ENCODE data around the gene AGPS. TPM values are rescaled to one million over a fixed set of nuclear protein-coding genes. Genes with fewer than 3 reads are reported as not detected.

Gene AGPS
- total RNA-seq, 1 experiment from 2014 or later, result 46.7 TPM

DNA sequence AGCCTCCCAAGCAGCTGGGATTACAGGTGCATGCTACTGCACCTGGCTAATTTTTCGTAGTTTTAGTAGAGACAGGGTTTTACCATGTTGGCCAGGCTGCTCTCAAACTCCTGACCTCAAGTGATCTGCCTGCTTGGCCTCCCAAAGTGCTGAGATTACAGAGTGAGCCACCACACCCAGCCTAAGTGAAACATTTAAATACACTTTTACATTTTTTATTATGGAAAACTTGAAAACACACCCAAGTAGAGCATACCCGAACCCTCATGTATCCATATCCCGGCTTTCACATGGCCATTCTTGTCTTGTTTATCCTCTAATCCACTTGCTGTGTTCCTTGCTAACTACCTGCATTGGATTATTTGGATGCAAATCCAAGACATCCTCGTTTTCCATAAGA, 13.2 kb upstream of the AGPS start:
- Histone ChIP-seq H3K4me1 (ENCODE audit: insufficient read depth, low read length, poor library complexity, severe bottlenecking) (no peaks in the 10 kb centered on the region), H3K4me3 (ENCODE audit: low read depth, low read length, poor library complexity, severe bottlenecking) (no peak overlapping the region), H3K27ac (ENCODE audit: low read depth, low read length, poor library complexity, severe bottlenecking) (no peak overlapping the region), H3K36me3 (ENCODE audit: insufficient read depth, low read length, poor library complexity, severe bottlenecking) (no peaks in the 10 kb centered on the region), H3K9me3 (ENCODE audit: low read depth, low read length, poor library complexity, severe bottlenecking) (no peaks in the 10 kb centered on the region), H3K27me3 (replicated peaks; ENCODE audit: insufficient read depth, low read depth, low read length, poor library complexity) (no peaks in the 10 kb centered on the region)
- CTCF ChIA-PET, result no interaction called here
- TF ChIP-seq EZH2 (IDR thresholded peaks at IDR 0.05; ENCODE audit: borderline replicate concordance, low read depth, low read length, poor library complexity, severe bottlenecking), result no peak
- TF ChIP-seq CTCF (conservative IDR thresholded peaks at IDR 0.05; ENCODE audit: low read depth, low read length), result no peak
- intact Hi-C loops (cut with micrococcal nuclease; ENCODE audit: unreplicated experiment), result no loop called here
- POLR2A ChIA-PET (ENCODE audit: low non-redundant PET), result no interaction called here
- BruUV-seq (replicated peaks), result no TSS peak
- DNase-seq (ENCODE audit: low spot score), result no peak

- CTCF ChIA-PET, result no interaction called here
- no peak overlapping the region for H3K27ac ChIP-seq (ENCODE audit: low read depth, low read length, poor library complexity, severe bottlenecking)
- no peak for DNase-seq (ENCODE audit: low spot score)
- no peaks in the 10 kb centered on the region for H3K9me3 ChIP-seq (ENCODE audit: low read depth, low read length, poor library complexity, severe bottlenecking)
- no TSS peak for BruUV-seq (replicated peaks)
- intact Hi-C loops (cut with micrococcal nuclease; ENCODE audit: unreplicated experiment), result no loop called here
- H3K4me3 ChIP-seq (ENCODE audit: low read depth, low read length, poor library complexity, severe bottlenecking), result no peak overlapping the region
- H3K27me3 ChIP-seq (replicated peaks; ENCODE audit: insufficient read depth, low read depth, low read length, poor library complexity), result no peaks in the 10 kb centered on the region
- H3K4me1 ChIP-seq (ENCODE audit: insufficient read depth, low read length, poor library complexity, severe bottlenecking), result no peaks in the 10 kb centered on the region
- TF ChIP-seq CTCF (conservative IDR thresholded peaks at IDR 0.05; ENCODE audit: low read depth, low read length) (no peak), EZH2 (IDR thresholded peaks at IDR 0.05; ENCODE audit: borderline replicate concordance, low read depth, low read length, poor library complexity, severe bottlenecking) (no peak)
- H3K36me3 ChIP-seq (ENCODE audit: insufficient read depth, low read length, poor library complexity, severe bottlenecking), result no peaks in the 10 kb centered on the region
- POLR2A ChIA-PET (ENCODE audit: low non-redundant PET), result no interaction called here
Observed at GRCh38 chr2:177380181-177380580, 12.4 kb upstream of the AGPS start.

GRCh38 chr2:177383935-177384334, 8.6 kb upstream of the AGPS start:
- ChIA-PET CTCF (no interaction called here), POLR2A (ENCODE audit: low non-redundant PET) (no interaction called here)
- H3K4me1 ChIP-seq (ENCODE audit: insufficient read depth, low read length, poor library complexity, severe bottlenecking), result no peaks in the 10 kb centered on the region
- TF ChIP-seq CTCF (conservative IDR thresholded peaks at IDR 0.05; ENCODE audit: low read depth, low read length), result no peak
- no peak for TF ChIP-seq EZH2 (IDR thresholded peaks at IDR 0.05; ENCODE audit: borderline replicate concordance, low read depth, low read length, poor library complexity, severe bottlenecking)
- DNase-seq (ENCODE audit: low spot score), result no peak
- H3K36me3 ChIP-seq (ENCODE audit: insufficient read depth, low read length, poor library complexity, severe bottlenecking), result no peaks in the 10 kb centered on the region
- H3K27me3 ChIP-seq (replicated peaks; ENCODE audit: insufficient read depth, low read depth, low read length, poor library complexity), result no peaks in the 10 kb centered on the region
- BruUV-seq (replicated peaks), result no TSS peak
- H3K27ac ChIP-seq (ENCODE audit: low read depth, low read length, poor library complexity, severe bottlenecking), result no peak overlapping the region
- intact Hi-C loops (cut with micrococcal nuclease; ENCODE audit: unreplicated experiment), result no loop called here
- H3K4me3 ChIP-seq (ENCODE audit: low read depth, low read length, poor library complexity, severe bottlenecking), result no peak overlapping the region
- no peaks in the 10 kb centered on the region for H3K9me3 ChIP-seq (ENCODE audit: low read depth, low read length, poor library complexity, severe bottlenecking)
